Measurements from ENCODE around the gene EXD3. TPM values are rescaled to one million over a fixed set of nuclear protein-coding genes. Genes with fewer than 3 reads are reported as not detected.

EXD3 gene
- total and polyA plus RNA-seq, 9 of the 15 experiments (the other 6 are each of a cell fraction or from before 2014, with no cell fraction given) = 0.29 to 12.5 (median 3.9) TPM

GRCh38 chr9:137435980-137436760 is 13.2 kb upstream of the EXD3 start (continued):
- TF ChIP-seq ATF2 (CRISPR knock-in tag; IDR thresholded peaks at IDR 0.05) (no peak), E2F1 (CRISPR knock-in tag; IDR thresholded peaks at IDR 0.05) (no peak), ZNF407 (IDR thresholded peaks at IDR 0.05; ENCODE audit: low read depth) (no peak), MYNN (IDR thresholded peaks at IDR 0.05) (0 out of 2 replicates have a peak, but pooled peaks have one; percentile 39), MYNN (CRISPR knock-in tag; IDR thresholded peaks at IDR 0.05) (no peak), HOMEZ (CRISPR knock-in tag; IDR thresholded peaks at IDR 0.05) (no peak), SRF (CRISPR knock-in tag; IDR thresholded peaks at IDR 0.05) (no peak), ZNF384 (IDR thresholded peaks at IDR 0.05; ENCODE audit: low read depth, low read length) (no peak), ATF4 (CRISPR knock-in tag; IDR thresholded peaks at IDR 0.05) (0 out of 2 replicates have a peak, but pooled peaks have one; percentile 38), ZFX (CRISPR knock-in tag; IDR thresholded peaks at IDR 0.05) (peak; percentile 80), POLR2G (IDR thresholded peaks at IDR 0.05; ENCODE audit: low read depth, low read length) (peak; percentile 68), PHF21A (IDR thresholded peaks at IDR 0.05; ENCODE audit: borderline replicate concordance, low read depth) (no peak)
